Liver (tissue), 2 donors: Measurements from ENCODE around the gene ATE1.

Source experiments
- MAX ChIP-seq: IDR thresholded peaks from 2 replicates; pipeline ENCODE4 v1.6.1; 2016; ENCODE audit warnings: antibody characterized with exemption
- TF ChIP-seq, protein P1 (sequence below): fragments of 150-350 bp; IDR thresholded peaks from 2 replicates; pipeline ENCODE4 v1.5.1; 2017; ENCODE audit warnings: improper control_type of control experiment, low read depth, low read length; ENCODE audit not compliant: missing input control
- donor health status: healthy.

DNA sequence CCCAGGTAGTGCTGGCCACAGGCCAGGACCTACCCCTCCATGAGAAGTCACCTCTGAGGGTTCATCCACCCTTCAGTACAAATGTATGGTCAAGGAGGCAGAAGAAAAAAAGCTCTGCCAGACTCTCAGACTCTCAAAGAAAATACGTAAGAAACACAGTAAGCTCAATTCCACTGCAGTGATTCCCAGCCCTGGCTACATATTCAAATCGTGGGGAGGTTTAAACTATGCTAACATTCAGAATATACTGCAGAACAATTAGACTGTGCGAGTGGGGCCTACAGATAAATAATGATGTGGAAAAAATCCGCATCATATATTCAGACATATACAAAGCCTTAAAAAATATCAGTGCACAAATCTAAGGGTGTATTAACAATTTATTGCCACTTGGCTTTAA is 162.6 kb downstream of the ATE1 start:
- TF ChIP-seq, protein P1, sequence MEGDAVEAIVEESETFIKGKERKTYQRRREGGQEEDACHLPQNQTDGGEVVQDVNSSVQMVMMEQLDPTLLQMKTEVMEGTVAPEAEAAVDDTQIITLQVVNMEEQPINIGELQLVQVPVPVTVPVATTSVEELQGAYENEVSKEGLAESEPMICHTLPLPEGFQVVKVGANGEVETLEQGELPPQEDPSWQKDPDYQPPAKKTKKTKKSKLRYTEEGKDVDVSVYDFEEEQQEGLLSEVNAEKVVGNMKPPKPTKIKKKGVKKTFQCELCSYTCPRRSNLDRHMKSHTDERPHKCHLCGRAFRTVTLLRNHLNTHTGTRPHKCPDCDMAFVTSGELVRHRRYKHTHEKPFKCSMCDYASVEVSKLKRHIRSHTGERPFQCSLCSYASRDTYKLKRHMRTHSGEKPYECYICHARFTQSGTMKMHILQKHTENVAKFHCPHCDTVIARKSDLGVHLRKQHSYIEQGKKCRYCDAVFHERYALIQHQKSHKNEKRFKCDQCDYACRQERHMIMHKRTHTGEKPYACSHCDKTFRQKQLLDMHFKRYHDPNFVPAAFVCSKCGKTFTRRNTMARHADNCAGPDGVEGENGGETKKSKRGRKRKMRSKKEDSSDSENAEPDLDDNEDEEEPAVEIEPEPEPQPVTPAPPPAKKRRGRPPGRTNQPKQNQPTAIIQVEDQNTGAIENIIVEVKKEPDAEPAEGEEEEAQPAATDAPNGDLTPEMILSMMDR = no peak
- TF ChIP-seq MAX = no peak
